GM19043 (cell line): ENCODE measurements around the gene TMEM248.
"Not testable (repeated sequence)": the region's sequence is repeated elsewhere in the genome, so short reads cannot be mapped to it uniquely, and the experiment has no call there.

Experiments
- ATAC-seq: cut with Tn5 transposase; IDR thresholded peaks from one replicate; pipeline ENCODE4 v1.9.1; 2021; ENCODE audit warnings: low read depth; ENCODE audit not compliant: unreplicated experiment

TMEM248 gene

DNA sequence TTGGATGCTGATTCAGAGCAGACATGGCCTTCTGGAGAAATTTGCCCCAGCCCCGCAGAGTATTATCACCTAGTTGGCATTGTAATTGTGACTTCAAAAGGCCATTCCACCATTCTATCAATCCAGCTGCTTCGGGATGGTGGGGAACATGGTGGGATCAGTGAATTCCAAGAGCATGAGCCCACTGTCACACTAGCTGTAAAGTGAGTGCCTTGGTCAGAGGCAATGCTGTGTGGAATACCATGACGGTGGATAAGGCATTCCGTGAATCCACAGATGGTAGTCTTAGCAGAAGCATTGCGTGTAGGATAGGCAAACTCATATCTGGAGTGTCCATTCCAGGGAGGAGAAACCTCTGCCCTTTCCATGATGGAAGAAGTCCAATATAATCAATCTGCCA, 13.3 kb upstream of the TMEM248 start:
- no peak for ATAC-seq

DNA sequence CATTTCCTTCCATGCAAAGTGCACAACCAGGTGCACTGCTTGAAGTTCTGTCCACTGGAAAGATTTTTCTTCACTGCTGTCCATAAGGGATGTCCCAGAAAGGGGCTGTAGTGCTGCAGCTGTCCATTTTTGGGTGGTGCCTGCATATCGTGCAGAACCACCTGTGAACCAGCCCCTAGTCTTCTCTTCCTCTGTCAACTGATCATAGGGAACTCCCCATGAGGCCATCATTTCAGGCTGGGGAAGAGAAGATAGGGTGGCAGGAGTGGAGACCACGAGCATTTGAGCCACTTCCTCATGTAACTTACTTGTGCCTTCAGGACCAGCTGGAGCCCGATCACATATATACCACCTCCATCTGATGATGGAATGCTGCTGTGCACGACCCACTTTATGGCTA, 12.4 kb upstream of the TMEM248 start:
- not testable (repeated sequence) for ATAC-seq

DNA sequence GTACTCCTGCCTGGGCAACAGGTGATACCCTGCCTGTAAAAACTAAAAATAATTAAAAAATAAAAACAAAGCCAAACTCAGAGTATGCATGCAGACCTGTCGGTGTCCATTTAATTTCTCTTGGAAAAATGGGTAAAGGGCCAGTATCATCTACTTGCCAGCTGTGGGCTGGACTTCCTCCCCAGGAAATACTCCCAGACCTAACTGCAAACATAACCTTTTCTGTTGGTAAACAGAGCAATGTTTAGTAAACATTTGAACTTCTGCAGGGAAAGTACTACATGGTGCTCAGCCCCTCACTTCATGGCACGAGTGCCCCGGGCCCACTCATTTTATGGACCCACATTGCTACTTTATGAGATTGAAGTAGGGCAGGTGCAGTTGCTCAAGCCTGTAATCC, 10.2 kb upstream of the TMEM248 start:
- ATAC-seq = no peak

GRCh38 chr7:66911191-66911590, 9.8 kb upstream of the TMEM248 start:
- not testable (repeated sequence) for ATAC-seq

DNA sequence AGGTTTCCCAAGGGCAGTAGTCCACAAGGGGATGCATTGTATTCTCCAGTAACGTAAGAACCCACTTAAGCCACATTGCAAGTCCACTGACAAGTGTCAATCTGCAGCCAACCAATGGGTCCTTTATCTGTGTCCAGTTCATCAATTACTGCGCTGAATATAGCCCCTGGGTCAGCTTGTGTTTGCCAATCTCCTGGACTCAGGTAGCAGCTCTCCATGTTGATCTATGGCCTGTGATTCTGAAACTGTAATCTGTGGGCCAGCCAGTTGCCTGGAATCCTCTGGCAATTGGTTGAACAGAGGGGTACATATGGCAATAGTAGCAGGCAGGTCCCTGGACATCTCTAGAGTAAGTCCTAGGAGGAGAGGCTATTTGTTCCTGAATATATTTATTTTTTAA, 8.8 kb upstream of the TMEM248 start:
- ATAC-seq = no peak

- no peak for ATAC-seq
Observed at GRCh38 chr7:66913118-66914037, 7.6 kb upstream of the TMEM248 start.

- ATAC-seq = not testable (repeated sequence)
Observed at GRCh38 chr7:66917904-66918303, 3.1 kb upstream of the TMEM248 start.

- ATAC-seq = no peak
Observed at GRCh38 chr7:66919304-66919703, 1.7 kb upstream of the TMEM248 start.

DNA sequence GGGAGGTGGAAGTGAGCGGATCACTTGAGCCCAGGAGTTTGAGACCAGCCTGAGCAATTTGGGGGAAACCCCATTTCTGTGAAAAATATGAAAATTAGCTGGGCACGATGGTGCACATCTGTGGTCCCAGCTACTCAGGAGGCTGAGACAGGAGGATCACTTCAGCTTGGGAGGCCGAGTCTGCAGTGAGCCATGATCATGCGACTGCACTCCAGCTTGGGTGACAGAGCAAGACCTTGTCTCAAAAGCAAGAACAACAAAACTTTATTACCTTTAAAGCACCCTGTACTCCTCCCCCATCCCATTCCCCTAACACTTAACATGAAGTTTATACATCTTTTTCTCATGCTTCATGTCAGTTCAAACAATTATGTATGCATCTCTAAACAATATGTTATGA, 1.3 kb upstream of the TMEM248 start:
- ATAC-seq = no peak

DNA sequence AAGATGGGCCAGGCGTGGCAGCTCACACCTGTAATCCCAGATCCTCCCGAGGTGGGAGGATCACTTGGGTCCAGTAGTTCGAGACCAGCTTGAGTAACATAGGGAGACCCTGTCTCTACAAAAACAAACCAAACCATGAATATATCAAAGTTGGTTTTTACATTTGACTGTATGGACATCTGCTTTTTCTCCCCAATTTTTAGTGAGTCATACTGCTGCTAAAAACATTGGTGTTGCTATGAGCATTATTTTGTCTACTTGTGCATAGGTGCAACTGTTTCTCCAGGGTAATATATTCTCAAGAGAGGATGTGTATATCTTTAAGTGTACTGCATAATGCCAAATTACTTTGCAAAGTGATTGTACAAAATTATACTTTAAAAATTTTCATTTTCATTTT, 769 bp upstream of the TMEM248 start:
- ATAC-seq = no peak

DNA sequence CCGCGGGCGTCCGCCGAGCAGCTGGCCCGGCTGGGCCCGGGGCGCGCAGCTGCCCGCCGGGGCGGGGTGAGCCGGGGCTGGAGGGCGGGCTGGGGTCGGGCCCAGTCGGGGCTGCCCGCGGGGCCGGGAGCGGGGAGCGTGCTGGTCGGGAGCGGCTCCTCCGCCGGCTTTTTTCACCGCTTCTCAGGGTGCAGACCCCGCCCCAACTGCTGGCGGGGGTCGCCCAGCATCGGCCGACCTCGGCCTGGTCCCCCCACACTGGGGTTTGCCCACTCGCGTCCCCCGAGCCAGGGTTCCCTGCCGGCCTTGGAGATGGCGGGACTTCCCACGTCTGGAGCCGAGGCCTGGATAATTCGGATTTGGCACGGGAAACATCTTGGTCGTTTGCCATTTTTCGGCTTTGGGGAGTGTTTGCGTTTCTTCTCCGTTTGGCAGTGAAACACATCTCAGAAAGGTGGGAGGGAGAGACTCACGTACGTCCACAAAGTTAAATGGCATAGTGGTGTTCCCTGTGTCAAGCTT, 432 bp downstream of the TMEM248 start:
- ATAC-seq = no peak

DNA sequence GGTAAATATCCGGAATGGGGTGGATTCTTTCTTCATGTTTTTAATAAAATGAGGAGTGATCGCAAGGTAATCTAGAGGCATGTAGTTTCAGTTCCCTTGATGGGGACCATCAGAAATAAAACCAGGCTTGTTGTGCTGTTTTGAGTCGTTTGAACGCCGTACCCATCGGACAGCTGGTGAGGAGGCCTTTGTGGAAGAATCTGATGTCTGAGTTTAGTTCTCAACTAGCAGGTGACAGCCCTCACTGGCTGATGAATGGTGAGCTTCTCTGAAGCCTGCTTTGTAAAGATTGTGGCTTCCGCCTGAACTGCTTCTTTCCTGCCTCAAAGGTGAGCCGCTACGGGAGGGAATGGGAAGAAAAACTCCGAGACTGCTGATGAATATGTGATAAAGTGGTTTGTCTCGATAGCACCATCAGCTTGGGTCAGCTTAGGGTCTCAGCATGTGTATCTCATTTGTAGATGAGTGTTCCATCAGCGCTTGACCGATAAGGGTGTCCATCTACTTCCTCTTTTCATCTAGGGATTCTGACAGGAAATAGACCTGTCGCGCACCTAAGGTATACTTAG, 977 bp downstream of the TMEM248 start:
- no peak for ATAC-seq

GRCh38 chr7:66925255-66925654, 4.2 kb downstream of the TMEM248 start:
- ATAC-seq = no peak

DNA sequence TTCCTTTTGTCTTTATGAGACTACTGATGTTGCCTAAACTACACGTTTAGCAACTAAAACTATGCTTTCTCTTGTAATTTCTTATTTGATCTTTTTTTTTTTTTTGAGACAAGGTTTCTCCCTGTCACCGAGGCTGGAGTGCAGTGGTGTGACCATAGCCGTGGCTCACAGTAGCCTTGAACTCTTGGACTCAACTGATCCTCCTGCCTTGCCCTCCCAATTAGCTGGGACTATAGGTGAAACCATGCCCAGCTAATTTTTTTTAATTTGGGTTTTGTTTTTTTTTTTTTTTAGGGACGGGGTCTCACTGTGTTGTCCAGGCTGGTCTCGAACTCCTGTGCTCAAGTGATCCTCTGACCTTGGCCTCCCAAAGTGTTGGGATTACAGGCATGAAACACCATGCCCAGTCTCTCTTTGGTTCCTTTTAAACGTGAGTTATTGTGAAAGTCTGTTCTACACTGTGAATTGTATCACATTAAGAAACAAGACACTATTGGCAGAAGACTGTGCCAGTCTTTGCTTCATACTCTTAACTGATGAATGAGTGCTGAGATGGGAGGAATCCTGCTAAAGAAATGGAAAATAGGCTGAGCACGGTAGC, 6.4 kb downstream of the TMEM248 start:
- ATAC-seq = no peak

DNA sequence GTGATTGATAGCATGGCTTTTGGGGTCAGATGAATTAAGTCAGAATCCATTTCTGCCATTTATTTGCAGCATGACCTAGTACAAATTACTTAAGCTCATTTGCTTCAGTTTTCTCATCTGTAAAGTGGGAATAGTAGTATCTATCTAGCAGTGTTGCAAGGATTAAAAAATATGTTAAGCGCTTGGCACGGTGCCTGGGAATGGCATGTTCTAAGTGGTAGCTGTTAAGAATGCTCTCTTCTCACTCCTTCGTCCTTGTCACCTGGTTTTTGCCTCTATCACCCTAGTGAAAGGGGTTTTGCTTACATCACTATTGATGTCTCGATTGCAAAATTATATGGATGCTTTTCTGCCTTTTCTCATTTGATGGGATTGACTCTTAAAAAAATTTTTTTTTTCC, 7.4 kb downstream of the TMEM248 start:
- ATAC-seq = no peak

GRCh38 chr7:66929165-66929564, 8.1 kb downstream of the TMEM248 start:
- ATAC-seq = no peak

DNA sequence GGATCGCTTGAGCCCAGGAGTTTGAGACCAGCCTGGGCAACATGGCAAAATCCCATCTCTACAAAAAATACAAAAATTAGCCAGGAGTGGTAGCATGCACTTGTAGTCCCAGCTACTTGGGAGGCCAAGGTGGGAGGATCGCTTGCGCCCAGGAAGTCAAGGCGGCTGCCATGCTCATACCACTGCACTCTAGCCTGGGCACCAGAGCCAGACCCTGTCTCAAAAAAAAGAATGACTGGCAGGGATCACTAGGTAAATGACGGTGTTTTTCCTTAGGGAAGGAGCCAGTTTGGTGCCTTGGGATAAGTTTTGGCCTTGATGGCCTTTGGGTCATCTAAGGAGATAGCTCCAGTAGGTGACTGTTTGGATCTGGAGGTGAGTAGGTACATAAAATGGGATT, 8.9 kb downstream of the TMEM248 start:
- ATAC-seq = no peak

GRCh38 chr7:66930341-66930740, 9.3 kb downstream of the TMEM248 start:
- no peak for ATAC-seq

DNA sequence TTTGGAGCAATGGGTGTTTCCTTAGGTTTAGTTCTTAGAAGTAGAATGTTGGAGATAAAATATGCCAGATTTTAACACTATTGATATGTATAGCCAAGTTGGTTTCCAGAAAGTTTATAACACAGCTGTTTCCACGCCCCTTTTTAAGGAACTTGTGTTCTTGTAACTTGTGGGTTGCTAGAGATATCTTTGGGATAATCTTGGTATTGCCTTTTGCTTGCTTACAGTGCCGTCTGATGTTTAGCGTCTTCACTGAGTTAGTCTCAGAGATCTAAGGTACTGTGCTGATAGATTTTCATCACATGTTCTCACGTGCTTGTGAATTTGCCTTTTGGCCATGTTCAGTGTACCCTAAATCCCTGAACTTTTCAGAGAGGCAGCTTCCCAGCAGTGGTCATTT, 12.4 kb downstream of the TMEM248 start:
- no peak for ATAC-seq

DNA sequence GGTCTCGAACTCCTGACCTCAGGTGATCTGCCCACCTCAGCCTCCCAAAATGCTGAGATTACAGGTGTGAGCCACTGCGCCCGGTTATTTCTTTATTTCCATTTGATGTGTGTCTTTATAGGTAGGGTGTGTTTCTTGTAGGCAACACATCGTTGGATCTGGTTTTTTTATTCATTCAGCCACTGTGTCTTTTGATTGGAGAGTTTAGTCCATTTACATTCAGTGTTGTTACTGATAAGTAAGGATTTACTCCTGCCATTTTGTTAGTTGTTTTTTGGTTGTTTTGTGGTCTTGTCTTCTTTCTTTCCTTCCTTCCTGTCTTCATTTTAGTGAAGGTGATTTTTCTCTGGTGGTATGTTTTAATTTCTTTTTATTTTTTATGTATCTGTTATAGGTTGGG, 16.9 kb downstream of the TMEM248 start:
- ATAC-seq = no peak

DNA sequence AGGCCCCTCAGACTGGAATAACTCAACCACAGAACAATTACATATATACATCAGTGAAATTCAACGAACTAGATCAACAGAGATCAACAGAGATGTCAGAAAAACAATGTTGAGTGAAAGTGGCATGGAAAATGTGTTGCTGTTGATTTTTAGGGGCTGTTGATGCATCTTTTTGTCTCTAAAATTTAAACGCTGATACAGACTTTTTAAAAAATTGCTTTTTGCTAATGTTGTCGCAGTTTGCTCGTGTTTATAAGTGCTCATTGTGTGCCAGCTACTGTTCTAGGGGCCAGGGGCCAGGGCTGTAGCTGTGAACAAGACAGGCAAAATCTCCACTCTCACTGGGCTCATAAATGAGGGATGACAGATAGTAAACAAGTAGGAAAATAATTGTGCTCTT, 18.3 kb downstream of the TMEM248 start:
- no peak for ATAC-seq

DNA sequence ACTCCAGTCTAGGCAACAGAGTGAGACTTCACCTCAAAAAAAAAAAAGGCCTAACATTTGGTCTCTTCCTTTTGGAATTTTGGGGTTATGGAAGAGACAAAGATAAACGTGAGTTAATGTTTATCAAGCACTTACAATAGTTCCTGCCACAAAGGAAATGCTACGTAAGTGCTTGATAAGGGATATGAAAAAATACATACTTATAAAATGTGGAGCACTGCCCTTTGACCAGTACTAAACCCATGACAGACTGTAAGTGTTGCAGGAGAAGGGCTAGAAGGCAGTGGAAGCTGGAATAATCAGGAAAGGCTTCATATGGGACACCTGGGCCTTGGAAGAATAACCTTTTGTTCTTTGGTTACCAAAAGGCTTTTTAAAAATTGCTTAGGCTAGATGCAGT, 25.5 kb downstream of the TMEM248 start:
- ATAC-seq = no peak
